A549 (cell line): ENCODE data around the gene PIM3.

Experiments used
- BHLHE40 ChIP-seq: IDR thresholded peaks from 2 replicates; pipeline ENCODE4 v1.6.1; 2012; ENCODE audit warnings: low read depth, low read length, inconsistent platforms
- CEBPB ChIP-seq, 2 experiments: fragments of >200 bp in 1 of 2; sonication (Bioruptor Twin) in 1 of 2; formaldehyde crosslinking in 1 of 2; IDR thresholded peaks; 2 replicates each; pipeline ENCODE4 v1.6.1; 2012 to 2016
- CHD4 ChIP-seq: fragments of 200-600 bp; sonication (generic); IDR thresholded peaks from 2 replicates; pipeline ENCODE4 v1.6.1; 2016; ENCODE audit warnings: antibody characterized with exemption, mild to moderate bottlenecking, borderline replicate concordance
- EP300 ChIP-seq, 2 experiments: fragments of >200 bp; sonication (Bioruptor Twin); formaldehyde crosslinking; IDR thresholded peaks; 2 replicates in 1 of 2; 3 replicates in 1 of 2; pipeline ENCODE4 v1.6.1; 2016 to 2017
- FOSL2 ChIP-seq, 2 experiments: fragments of 450-650 bp in 1 of 2; fragments of >200 bp in 1 of 2; sonication (Bioruptor Twin) in 1 of 2; formaldehyde crosslinking; IDR thresholded peaks; 2 replicates each; pipeline versions ENCODE4 v1.5.0 to v1.6.1; 2016 to 2020; ENCODE audit warnings: mild to moderate bottlenecking in 1 of 2, moderate library complexity in 1 of 2
- HOXA7 ChIP-seq: fragments of 250-450 bp; sonication (Bioruptor Pico); IDR thresholded peaks from 2 replicates; pipeline ENCODE4 v1.5.0; 2020; ENCODE audit warnings: mild to moderate bottlenecking, moderate library complexity
- KDM5A ChIP-seq: fragments of 200-600 bp; sonication (generic); IDR thresholded peaks from 2 replicates; pipeline ENCODE4 v1.6.1; 2016; ENCODE audit warnings: antibody characterized with exemption, mild to moderate bottlenecking
- MAFK ChIP-seq: fragments of 450-650 bp; IDR thresholded peaks from 2 replicates; pipeline ENCODE4 v1.6.1; 2014; ENCODE audit not compliant: partially characterized antibody
- MAX ChIP-seq: IDR thresholded peaks from 2 replicates; pipeline ENCODE4 v1.6.1; 2012
- POLR2A ChIP-seq: IDR thresholded peaks from 2 replicates; pipeline ENCODE4 v1.6.1; 2012; ENCODE audit warnings: mild to moderate bottlenecking, low read length
- REST ChIP-seq: fragments of 200-600 bp; sonication (generic); IDR thresholded peaks from 2 replicates; pipeline ENCODE4 v1.6.1; 2016; ENCODE audit warnings: antibody characterized with exemption, mild to moderate bottlenecking, moderate library complexity
- SMC3 ChIP-seq: fragments of >200 bp; sonication (Bioruptor Twin); formaldehyde crosslinking; IDR thresholded peaks from 3 replicates; pipeline ENCODE4 v1.6.1; 2018; ENCODE audit warnings: inconsistent platforms
- TF ChIP-seq, protein P1 (sequence below): fragments of 450-650 bp; IDR thresholded peaks from 2 replicates; pipeline ENCODE4 v1.6.1; 2014; ENCODE audit warnings: antibody characterized with exemption
- TF ChIP-seq, protein P2 (sequence below): fragments of >200 bp; sonication (Bioruptor Twin); formaldehyde crosslinking; IDR thresholded peaks from 3 replicates; pipeline ENCODE4 v1.5.1; 2016

DNA sequence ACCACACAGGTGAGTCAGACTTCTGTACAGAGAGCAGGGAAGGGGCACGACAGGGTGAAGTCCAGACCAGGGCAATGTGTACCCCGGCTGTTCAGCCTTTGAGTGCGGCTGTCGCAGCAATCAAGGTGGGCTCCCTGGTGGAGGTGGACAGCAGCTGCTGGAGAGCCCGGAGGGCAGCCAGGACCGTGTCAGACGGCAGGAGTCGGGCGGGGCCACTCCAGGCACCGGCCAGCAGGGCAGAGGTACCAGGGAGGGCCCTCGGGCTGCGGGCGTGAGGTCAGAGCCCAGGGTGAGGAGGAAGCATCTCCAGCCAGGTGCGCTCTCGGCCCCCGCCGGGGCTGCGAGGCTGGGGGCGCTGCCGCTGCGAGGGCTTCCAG, 802 bp upstream of the PIM3 start:
- TF ChIP-seq, protein P1, sequence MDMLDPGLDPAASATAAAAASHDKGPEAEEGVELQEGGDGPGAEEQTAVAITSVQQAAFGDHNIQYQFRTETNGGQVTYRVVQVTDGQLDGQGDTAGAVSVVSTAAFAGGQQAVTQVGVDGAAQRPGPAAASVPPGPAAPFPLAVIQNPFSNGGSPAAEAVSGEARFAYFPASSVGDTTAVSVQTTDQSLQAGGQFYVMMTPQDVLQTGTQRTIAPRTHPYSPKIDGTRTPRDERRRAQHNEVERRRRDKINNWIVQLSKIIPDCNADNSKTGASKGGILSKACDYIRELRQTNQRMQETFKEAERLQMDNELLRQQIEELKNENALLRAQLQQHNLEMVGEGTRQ = no peak
- TF ChIP-seq, protein P2, sequence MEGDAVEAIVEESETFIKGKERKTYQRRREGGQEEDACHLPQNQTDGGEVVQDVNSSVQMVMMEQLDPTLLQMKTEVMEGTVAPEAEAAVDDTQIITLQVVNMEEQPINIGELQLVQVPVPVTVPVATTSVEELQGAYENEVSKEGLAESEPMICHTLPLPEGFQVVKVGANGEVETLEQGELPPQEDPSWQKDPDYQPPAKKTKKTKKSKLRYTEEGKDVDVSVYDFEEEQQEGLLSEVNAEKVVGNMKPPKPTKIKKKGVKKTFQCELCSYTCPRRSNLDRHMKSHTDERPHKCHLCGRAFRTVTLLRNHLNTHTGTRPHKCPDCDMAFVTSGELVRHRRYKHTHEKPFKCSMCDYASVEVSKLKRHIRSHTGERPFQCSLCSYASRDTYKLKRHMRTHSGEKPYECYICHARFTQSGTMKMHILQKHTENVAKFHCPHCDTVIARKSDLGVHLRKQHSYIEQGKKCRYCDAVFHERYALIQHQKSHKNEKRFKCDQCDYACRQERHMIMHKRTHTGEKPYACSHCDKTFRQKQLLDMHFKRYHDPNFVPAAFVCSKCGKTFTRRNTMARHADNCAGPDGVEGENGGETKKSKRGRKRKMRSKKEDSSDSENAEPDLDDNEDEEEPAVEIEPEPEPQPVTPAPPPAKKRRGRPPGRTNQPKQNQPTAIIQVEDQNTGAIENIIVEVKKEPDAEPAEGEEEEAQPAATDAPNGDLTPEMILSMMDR = no peak
- TF ChIP-seq CHD4 (no peak), MAFK (no peak), BHLHE40 (no peak), CEBPB (IDR thresholded peaks at IDR 0.05) (no peak), MAX (no peak), FOSL2 (IDR thresholded peaks at IDR 0.05) (no peak), FOSL2 (CRISPR knock-in tag; IDR thresholded peaks at IDR 0.05) (no peak), POLR2A (no peak), KDM5A (no peak), REST (no peak), HOXA7 (CRISPR knock-in tag) (no peak), EP300 (IDR thresholded peaks at IDR 0.05) (no peak), SMC3 (no peak)
